GM20000 (cell line): ENCODE results near the gene TDG.

Source experiments
- DNase-seq: peaks from one replicate; pipeline ENCODE4 v3.0.0; 2012; ENCODE audit warnings: low spot score
- TF ChIP-seq, protein P1 (sequence below): IDR thresholded peaks from 2 replicates; pipeline ENCODE4 v1.5.1; 2012; ENCODE audit warnings: mild to moderate bottlenecking, control low read depth; ENCODE audit errors: extremely low read depth, missing control alignments

Gene TDG

GRCh38 chr12:103930034-103930786 lies 35.5 kb upstream of the TDG start, which contains the start of gene HSP90B1:
TSS of gene HSP90B1 (plus strand) at chr12:103930410. CDS start at chr12:103930516, 106 bp downstream.
- TF ChIP-seq, protein P1, sequence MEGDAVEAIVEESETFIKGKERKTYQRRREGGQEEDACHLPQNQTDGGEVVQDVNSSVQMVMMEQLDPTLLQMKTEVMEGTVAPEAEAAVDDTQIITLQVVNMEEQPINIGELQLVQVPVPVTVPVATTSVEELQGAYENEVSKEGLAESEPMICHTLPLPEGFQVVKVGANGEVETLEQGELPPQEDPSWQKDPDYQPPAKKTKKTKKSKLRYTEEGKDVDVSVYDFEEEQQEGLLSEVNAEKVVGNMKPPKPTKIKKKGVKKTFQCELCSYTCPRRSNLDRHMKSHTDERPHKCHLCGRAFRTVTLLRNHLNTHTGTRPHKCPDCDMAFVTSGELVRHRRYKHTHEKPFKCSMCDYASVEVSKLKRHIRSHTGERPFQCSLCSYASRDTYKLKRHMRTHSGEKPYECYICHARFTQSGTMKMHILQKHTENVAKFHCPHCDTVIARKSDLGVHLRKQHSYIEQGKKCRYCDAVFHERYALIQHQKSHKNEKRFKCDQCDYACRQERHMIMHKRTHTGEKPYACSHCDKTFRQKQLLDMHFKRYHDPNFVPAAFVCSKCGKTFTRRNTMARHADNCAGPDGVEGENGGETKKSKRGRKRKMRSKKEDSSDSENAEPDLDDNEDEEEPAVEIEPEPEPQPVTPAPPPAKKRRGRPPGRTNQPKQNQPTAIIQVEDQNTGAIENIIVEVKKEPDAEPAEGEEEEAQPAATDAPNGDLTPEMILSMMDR, result no peak
- peak; percentile 93 for DNase-seq

- DNase-seq, result peak; percentile 12
- TF ChIP-seq, protein P1, result no peak
Observed at GRCh38 chr12:103930787-103931735, 34.6 kb upstream of the TDG start.

GRCh38 chr12:103933237-103933636 lies 32.4 kb upstream of the TDG start:
- TF ChIP-seq, protein P1, result no peak
- no peak for DNase-seq

GRCh38 chr12:103936679-103937078 lies 29.0 kb upstream of the TDG start:
- no peak for DNase-seq
- TF ChIP-seq, protein P1, result no peak

- TF ChIP-seq, protein P1, result no peak
- DNase-seq, result no peak
Observed at GRCh38 chr12:103944964-103945363, 20.7 kb upstream of the TDG start.

DNA sequence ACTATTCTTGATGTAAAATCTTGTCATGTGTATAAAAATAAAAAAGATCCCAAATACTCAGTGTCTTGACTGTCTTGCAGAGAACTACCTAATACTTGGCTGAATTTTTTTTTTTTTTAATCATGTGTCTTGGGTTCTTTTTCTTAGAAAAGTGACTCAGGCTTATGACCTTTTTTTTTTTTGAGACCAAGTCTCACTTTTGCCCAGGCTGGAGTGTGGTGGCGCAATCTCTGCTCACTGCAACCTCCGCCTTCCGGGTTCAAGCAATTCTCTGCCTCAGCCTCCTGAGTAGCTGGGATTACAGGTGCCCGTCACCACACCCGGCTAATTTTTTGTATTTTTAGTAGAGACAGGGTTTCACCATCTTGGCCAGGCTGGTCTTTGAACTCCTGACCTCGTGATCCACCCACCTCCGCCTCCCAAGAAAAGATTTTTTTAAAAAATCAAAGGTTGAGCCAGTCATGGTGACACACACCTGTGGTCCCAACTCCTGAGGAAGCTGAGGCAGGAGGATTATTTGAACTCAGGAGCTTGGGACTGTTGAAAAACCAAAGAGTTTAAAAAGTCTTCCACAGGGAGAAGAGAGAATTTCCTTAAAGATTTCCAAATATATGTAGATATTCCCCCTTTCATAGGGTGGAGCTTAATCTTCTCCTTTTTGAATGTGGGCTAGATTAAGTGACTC lies 17.7 kb upstream of the TDG start:
- no peak for DNase-seq
- TF ChIP-seq, protein P1, result no peak
